ENCODE measurements around the gene SHC4. TPM values are rescaled to one million over a fixed set of nuclear protein-coding genes. Genes with fewer than 3 reads are reported as not detected.
"Not testable (repeated sequence)": the region's sequence is repeated elsewhere in the genome, so short reads cannot be mapped to it uniquely, and the experiment has no call there.

SHC4 gene
- total RNA-seq, 1 experiment from 2014 or later = 1.8 TPM

GRCh38 chr15:48802867-48803266, 160.9 kb downstream of the SHC4 start:
- H3K27me3 ChIP-seq = no peaks in the 10 kb centered on the region
- DNase-seq = peak in 1 of 2 experiments; percentile 20
- peaks cover 24% of the 10 kb centered on the region for H3K4me1 ChIP-seq
- H3K9me3 ChIP-seq (replicated peaks) = no peaks in the 10 kb centered on the region
- no peak overlapping the region for H3K4me3 ChIP-seq
- no peak overlapping the region for H3K27ac ChIP-seq
- H3K36me3 ChIP-seq = peaks cover 3% of the 10 kb centered on the region

- Histone ChIP-seq H3K36me3 (peaks cover 3% of the 10 kb centered on the region), H3K4me1 (peaks cover 30% of the 10 kb centered on the region), H3K9me3 (replicated peaks) (no peaks in the 10 kb centered on the region), H3K27me3 (no peaks in the 10 kb centered on the region), H3K4me3 (no peak overlapping the region), H3K27ac (no peak overlapping the region)
- no peak for DNase-seq
Measured at GRCh38 chr15:48802257-48802656, 161.5 kb downstream of the SHC4 start.

GRCh38 chr15:48800811-48801455, 162.8 kb downstream of the SHC4 start:
- DNase-seq = peak in 1 of 2 experiments; percentile 26

DNA sequence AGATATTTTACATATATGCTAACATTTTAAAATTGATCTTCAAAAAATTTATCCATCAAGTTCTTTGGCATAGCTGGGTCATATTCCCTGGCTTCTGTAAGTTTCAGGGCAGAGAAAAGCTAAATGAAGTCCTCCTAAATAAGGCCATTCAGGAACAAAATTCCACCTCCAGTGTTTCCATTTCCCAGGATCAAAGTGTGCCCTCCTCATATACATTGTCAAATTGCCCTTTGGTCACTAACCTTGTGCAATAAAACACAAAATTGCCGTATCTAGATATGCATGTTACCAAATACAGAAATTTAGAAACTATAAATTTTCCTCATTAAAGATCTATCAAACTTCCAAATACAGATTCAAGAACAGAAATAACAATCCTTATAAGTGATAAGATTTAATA, 163.5 kb downstream of the SHC4 start:
- no peaks in the 10 kb centered on the region for H3K27me3 ChIP-seq
- H3K36me3 ChIP-seq = peaks cover 18% of the 10 kb centered on the region
- H3K4me1 ChIP-seq = peaks cover 48% of the 10 kb centered on the region
- H3K4me3 ChIP-seq = no peak overlapping the region
- no peaks in the 10 kb centered on the region for H3K9me3 ChIP-seq (replicated peaks)
- no peak overlapping the region for H3K27ac ChIP-seq
- DNase-seq = no peak

More at GRCh38 chr15:48800811-48801455, 162.8 kb downstream of the SHC4 start:
- H3K27me3 ChIP-seq = no peaks in the 10 kb centered on the region
- no peak overlapping the region for H3K4me3 ChIP-seq
- no peaks in the 10 kb centered on the region for H3K9me3 ChIP-seq (replicated peaks)
- peaks cover 42% of the 10 kb centered on the region for H3K4me1 ChIP-seq
- H3K27ac ChIP-seq = no peak overlapping the region
- H3K36me3 ChIP-seq = peaks cover 11% of the 10 kb centered on the region

GRCh38 chr15:48798319-48798718, 165.4 kb downstream of the SHC4 start:
- peaks cover 30% of the 10 kb centered on the region for H3K36me3 ChIP-seq
- H3K4me3 ChIP-seq = no peak overlapping the region
- peak overlapping the region; percentile 92 for H3K27ac ChIP-seq
- H3K4me1 ChIP-seq = peaks cover 58% of the 10 kb centered on the region
- no peaks in the 10 kb centered on the region for H3K27me3 ChIP-seq
- no peaks in the 10 kb centered on the region for H3K9me3 ChIP-seq (replicated peaks)
- peak in 1 of 2 experiments; percentile 49 for DNase-seq

- Histone ChIP-seq H3K4me1 (peaks cover 53% of the 10 kb centered on the region), H3K36me3 (peaks cover 41% of the 10 kb centered on the region), H3K27me3 (no peaks in the 10 kb centered on the region), H3K27ac (peak overlapping the region; percentile 92), H3K9me3 (replicated peaks) (no peaks in the 10 kb centered on the region), H3K4me3 (no peak overlapping the region)
- peak; percentile 15 to 70 for DNase-seq
Measured at GRCh38 chr15:48796930-48797329, 166.8 kb downstream of the SHC4 start.

DNA sequence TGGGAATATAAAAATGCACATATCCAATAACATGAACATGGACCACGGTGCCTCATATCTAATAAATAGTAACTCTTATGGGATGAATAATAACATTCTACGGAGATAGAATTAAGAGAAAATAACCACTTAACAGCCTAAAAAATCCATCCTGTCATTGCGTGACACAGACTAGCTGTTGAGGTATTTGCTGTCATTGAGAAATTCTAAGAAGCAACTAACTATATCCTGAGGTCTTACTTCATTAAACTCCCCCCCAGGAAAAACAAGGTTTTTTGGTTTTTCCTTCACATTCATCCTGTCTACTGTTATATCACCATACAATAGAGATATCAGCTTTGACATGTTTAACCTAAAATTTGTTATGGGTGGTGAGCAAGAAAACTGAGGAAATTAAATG, 167.2 kb downstream of the SHC4 start:
- peaks cover 42% of the 10 kb centered on the region for H3K36me3 ChIP-seq
- peak in 1 of 2 experiments; percentile 50 for DNase-seq
- H3K27me3 ChIP-seq = no peaks in the 10 kb centered on the region
- H3K4me3 ChIP-seq = no peak overlapping the region
- H3K27ac ChIP-seq = peak overlapping the region; percentile 92
- H3K4me1 ChIP-seq = peaks cover 53% of the 10 kb centered on the region
- no peaks in the 10 kb centered on the region for H3K9me3 ChIP-seq (replicated peaks)

DNA sequence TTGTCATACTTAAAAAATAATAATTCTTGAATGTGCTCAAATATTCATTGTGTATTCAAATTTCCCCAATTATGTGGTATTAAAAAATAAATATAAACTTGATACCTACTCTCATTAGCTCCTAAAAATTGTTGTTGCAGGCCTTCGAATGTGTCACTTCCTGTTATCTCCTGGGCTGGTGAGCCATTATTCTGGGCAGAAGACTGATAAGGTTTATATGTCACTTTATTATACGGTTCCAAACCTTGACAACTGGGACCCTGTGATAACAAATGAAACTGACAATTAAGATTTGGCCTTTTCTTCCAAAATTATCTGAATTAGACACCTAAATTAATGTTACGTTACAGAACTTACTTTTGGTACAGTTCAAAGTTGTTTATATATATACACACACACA, 167.8 kb downstream of the SHC4 start:
- Histone ChIP-seq H3K27me3 (no peaks in the 10 kb centered on the region), H3K9me3 (replicated peaks) (no peaks in the 10 kb centered on the region), H3K4me3 (no peak overlapping the region), H3K36me3 (peaks cover 48% of the 10 kb centered on the region), H3K27ac (peak overlapping the region; percentile 92), H3K4me1 (peaks cover 51% of the 10 kb centered on the region)
- no peak for DNase-seq

DNA sequence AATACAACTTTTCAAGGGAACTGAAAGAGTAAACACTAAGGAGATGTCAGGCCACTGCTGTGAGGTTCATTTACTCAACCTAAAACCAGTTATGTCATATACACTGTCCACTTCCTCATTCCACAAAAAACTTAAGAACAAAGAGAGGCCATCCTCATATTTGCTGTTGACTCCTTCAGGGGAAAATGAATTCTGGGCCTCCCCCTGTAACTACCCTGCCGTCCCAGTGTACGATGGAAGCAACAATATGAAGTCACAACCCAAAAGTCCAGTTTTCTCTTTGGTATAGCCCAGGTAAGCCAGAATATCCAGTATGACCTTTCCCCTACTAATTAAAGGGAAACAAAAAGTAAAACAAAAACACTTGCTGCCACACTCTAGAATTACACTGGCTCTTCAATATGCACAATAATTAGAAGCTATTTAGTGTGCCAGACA, 169.0 kb downstream of the SHC4 start:
- Histone ChIP-seq H3K9me3 (replicated peaks) (no peaks in the 10 kb centered on the region), H3K4me3 (no peak overlapping the region), H3K27ac (peak overlapping the region; percentile 25; the same call in 1 of the 2 replicates), H3K4me1 (peaks cover 49% of the 10 kb centered on the region), H3K36me3 (peaks cover 59% of the 10 kb centered on the region), H3K27me3 (no peaks in the 10 kb centered on the region)
- no peak for DNase-seq

GRCh38 chr15:48792408-48792807, 171.3 kb downstream of the SHC4 start:
- Histone ChIP-seq H3K27ac (no peak overlapping the region), H3K27me3 (no peaks in the 10 kb centered on the region), H3K4me1 (peaks cover 31% of the 10 kb centered on the region), H3K4me3 (no peak overlapping the region), H3K36me3 (peaks cover 65% of the 10 kb centered on the region), H3K9me3 (replicated peaks) (no peaks in the 10 kb centered on the region)
- no peak for DNase-seq

GRCh38 chr15:48790466-48791115, 173.1 kb downstream of the SHC4 start:
- H3K4me1 ChIP-seq = peaks cover 14% of the 10 kb centered on the region
- H3K27ac ChIP-seq; H3K4me3 ChIP-seq; H3K9me3 ChIP-seq (replicated peaks); DNase-seq; H3K27me3 ChIP-seq: not testable (repeated sequence)
- H3K36me3 ChIP-seq = peaks cover 58% of the 10 kb centered on the region

- H3K27ac ChIP-seq = no peak overlapping the region
- peak in 1 of 2 experiments; percentile 26 for DNase-seq
- peaks cover 59% of the 10 kb centered on the region for H3K36me3 ChIP-seq
- no peaks in the 10 kb centered on the region for H3K27me3 ChIP-seq
- H3K4me1 ChIP-seq = no peaks in the 10 kb centered on the region
- H3K4me3 ChIP-seq = no peak overlapping the region
- no peaks in the 10 kb centered on the region for H3K9me3 ChIP-seq (replicated peaks)
Measured at GRCh38 chr15:48785712-48786111, 178.0 kb downstream of the SHC4 start.

DNA sequence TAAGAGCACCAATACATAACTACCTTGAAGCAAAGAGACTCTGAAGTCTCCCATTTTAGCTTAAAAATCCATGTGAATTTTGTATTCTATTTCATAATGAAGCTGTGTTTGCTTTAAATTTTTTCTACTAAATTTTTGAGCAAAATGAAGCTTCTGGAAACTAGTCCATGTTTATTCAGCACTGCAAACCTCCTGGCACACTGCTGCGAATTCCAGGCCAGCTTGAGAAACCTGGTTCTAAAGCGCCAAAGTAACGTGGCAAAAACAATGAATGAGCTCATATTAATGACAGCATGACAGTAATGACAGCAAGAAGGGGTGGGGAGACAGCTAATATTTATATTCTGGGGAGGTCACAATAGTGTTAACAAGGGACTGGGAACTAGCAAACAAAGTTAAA, 178.5 kb downstream of the SHC4 start:
- H3K27ac ChIP-seq = no peak overlapping the region
- peaks cover 59% of the 10 kb centered on the region for H3K36me3 ChIP-seq
- H3K9me3 ChIP-seq (replicated peaks) = no peaks in the 10 kb centered on the region
- no peak overlapping the region for H3K4me3 ChIP-seq
- H3K27me3 ChIP-seq = no peaks in the 10 kb centered on the region
- no peak for DNase-seq
- no peaks in the 10 kb centered on the region for H3K4me1 ChIP-seq

DNA sequence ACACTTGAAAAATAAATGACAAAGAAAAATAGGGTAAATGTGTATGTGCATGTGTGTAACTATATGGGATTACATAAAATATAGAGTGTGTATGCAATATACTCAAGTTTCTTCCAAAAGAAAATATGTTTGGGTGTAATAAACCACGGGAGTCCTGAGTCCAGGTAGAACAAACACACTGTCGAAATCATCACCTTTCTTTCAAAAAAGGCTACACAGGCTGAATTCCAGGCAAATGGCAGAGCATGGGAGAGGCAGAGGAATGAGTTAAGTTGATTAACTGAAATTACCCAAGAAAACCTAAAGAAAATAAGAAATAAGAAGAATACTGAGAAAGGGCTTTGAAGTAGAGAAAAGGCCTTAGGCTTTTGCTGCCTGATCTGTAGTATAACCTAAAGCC, 179.0 kb downstream of the SHC4 start:
- H3K36me3 ChIP-seq = peaks cover 60% of the 10 kb centered on the region
- no peaks in the 10 kb centered on the region for H3K27me3 ChIP-seq
- no peak overlapping the region for H3K27ac ChIP-seq
- no peaks in the 10 kb centered on the region for H3K9me3 ChIP-seq (replicated peaks)
- no peak for DNase-seq
- no peak overlapping the region for H3K4me3 ChIP-seq
- no peaks in the 10 kb centered on the region for H3K4me1 ChIP-seq

DNA sequence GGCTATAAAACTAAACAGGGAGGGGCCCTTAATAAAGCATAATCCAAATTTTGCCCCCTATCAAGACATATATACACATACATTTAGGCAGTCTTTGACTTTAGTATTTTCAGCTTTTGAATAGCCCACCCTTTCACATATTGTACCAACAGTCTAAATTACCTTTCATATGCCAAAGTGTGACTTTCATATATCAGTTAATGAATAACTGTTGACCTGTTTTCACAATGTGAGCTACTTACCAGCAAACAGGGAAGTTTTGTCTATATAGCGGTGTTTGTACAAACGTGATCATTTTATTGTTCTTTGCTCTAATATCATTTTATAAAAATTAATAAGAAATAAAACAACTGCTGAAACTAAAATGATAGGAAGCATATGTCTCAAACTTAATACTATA, 180.8 kb downstream of the SHC4 start:
- Histone ChIP-seq H3K36me3 (peaks cover 65% of the 10 kb centered on the region), H3K27me3 (no peaks in the 10 kb centered on the region), H3K9me3 (replicated peaks) (no peaks in the 10 kb centered on the region), H3K4me3 (no peak overlapping the region), H3K4me1 (no peaks in the 10 kb centered on the region), H3K27ac (no peak overlapping the region)
- DNase-seq = no peak

All from SJCRH30 (cell line).